ENCODE data around the gene BPNT1. TPM values are rescaled to one million over a fixed set of nuclear protein-coding genes. Genes with fewer than 3 reads are reported as not detected.

The BPNT1 gene
- total RNA-seq, 2 donors from 2014 or later: 57.4 to 67.9 TPM

DNA sequence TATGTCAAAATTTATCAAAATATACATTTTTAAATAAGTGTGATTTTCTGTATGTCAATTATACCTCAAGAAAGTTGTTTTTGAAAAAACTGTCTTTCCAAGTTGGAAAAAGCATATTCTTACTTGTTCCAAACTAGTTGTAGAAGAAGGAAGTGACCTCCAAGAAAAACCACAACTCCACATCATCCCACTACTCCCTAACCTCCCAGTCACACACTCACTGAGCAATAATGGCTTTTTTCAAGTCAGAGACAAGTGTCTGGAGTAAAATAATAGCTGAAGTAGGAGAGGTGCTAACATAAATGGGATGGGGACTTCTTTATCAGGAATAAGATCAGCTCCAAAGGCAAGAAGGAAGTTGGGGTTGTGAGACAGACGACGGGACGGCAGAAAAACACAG, 56.7 kb downstream of the BPNT1 start:
- intact Hi-C loops (cut with DNase I, micrococcal nuclease): no loop called here
- no peak for ATAC-seq
- DNase-seq: no peak

DNA sequence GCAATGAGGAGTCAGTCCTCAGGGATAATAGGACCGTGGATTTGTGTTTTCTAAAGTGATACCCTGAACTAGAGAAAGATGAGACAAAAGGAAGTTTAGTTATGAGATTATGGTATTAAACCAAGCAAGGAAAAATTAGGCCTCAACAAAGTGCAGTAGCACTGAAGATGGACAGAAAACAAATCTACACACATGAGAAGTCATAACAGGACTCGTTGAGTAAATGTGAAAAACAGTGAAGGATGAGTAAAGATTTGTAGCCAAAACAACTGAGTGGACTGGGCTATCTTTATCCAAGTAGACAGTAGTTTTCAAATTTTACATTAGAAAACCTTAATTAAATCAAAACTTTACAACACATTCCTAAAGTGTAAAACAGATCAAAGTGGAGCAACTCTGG, 58.3 kb downstream of the BPNT1 start:
- ATAC-seq (no peak), DNase-seq (no peak)
- intact Hi-C loops (cut with DNase I, micrococcal nuclease): no loop called here

DNA sequence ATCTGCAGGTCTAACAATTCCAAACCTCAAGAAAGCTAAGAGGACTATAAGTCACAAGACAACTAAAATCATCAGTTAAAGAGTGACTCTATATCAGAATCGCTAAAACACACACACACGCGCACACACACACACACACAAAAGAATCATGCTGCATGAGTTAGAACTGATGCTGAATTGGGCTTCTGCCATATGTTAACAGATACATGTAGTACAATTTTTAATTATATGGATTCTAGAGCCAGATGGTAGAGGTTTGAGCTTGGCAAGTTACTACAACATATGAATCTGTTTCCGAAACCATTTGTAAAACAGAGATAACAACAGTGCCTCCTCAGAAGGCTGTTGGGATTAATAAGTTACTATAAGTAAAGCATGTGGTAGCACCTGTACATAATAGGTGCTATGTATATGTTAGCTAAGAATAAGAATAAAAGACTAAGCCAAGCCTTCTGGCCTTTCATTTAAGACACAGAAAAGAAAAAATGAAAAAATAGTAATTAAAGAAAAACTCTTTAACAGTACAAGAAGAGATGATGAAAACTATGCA, 61.2 kb downstream of the BPNT1 start:
- ATAC-seq (no peak), DNase-seq (no peak)
- intact Hi-C loops (cut with DNase I, micrococcal nuclease): no loop called here

DNA sequence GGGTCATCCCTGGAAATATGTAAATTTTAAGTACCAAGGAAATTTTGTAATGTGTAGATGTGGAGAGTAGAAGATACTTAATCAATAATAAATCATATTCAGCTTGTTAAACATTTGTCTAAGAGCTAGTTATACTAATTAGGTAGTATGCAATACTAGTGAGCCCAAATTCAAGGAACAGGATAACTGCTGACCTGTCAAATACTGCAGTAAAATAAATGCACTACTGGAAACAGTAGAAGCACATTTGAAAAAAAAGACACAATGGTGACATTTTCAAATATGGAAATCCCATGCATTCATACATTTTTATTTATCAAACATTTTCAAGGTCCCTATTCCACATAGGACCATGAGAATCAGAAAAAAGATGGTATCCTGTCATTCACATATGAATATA, 70.5 kb downstream of the BPNT1 start:
- ATAC-seq: no peak
- no peak for DNase-seq
- intact Hi-C loops (cut with DNase I, micrococcal nuclease): no loop called here

DNA sequence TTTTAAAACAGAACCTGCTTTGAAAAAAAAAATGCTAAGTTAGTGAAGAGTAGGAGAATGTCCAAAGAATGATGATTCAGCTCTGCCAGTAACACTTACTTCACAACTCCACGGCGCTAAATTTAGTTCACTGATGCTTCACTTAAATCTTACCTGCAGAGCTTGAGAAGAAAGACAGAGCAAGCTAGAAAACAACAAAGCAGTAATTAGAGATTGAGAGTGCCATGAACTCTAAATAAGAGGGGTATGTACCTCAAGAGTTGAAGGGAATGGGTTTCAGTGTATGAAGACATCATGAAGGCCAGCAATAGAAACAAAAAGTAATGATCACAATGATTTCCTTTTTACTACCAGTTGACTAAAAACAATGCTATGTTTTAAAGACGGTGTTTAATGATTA, 76.1 kb downstream of the BPNT1 start:
- DNase-seq: no peak
- intact Hi-C loops (cut with DNase I, micrococcal nuclease): no loop called here
- no peak for ATAC-seq

DNA sequence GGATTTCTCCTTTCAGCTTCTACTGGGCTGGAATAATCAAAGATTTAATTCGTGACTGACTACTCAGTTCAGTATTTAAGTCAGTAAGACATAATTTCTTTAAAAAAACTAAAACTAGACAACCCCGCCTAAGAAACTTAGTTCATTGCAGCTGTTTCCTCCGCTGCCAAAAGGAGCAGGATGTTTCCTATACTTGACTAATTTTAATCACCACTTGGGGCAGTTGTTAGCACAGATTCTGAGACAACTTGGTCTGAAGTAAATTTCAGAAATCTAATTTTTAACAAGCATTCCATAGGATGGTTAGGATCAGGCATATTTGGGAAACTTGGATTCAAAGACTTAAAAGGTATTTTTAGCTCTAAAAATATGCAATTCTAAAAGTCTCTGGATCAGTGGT, 77.3 kb downstream of the BPNT1 start:
- intact Hi-C loops (cut with DNase I, micrococcal nuclease): no loop called here
- no peak for DNase-seq
- no peak for ATAC-seq

DNA sequence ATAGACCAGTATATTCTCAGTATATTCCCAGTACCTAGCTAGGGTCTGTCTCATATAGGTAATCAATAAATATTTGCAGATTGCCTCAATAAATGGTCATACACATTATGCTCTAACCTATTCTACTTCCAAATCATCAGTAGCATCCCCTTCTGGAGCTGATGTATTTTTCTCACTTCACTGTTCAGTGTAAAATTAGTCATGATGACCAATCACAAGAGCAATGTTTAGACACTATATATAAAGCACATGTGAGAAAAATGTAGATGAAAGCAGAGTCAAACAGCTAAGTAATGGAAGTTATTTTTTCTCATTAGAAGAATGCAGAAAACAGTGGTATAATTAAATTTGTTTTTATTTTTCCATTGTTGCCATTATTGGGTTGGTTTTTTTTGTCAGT, 78.0 kb downstream of the BPNT1 start:
- DNase-seq (no peak), ATAC-seq (no peak)
- intact Hi-C loops (cut with DNase I, micrococcal nuclease): no loop called here

Small RNA genes lying within 50 kb of the gene (microRNA-seq; reads per million reads assigned to microRNA genes)
- gene MIR194-1 (1,256 to 2,528 reads per million in 2 donors), gene MIR215 (1,166 to 6,216 reads per million in 2 donors)

Other genes with a start within 250 kb of the BPNT1 start
- 10 to 100 TPM; 11.3 to 57.5 TPM for gene SLC30A10, start 161.2 kb downstream of the BPNT1 start, total RNA-seq
- gene EPRS1, start 43.3 kb downstream of the BPNT1 start, total RNA-seq: 10 to 100 TPM; 68.4 to 79.5 TPM
- gene IARS2, start 4.3 kb upstream of the BPNT1 start, total RNA-seq: 10 to 100 TPM; 77.7 to 93.4 TPM
- gene RAB3GAP2, start 182.7 kb upstream of the BPNT1 start, total RNA-seq: 10 to 100 TPM; 30.7 to 33.1 TPM

All from left colon (tissue), 2 donors.